HFF-Myc (cell line): Measurements from ENCODE around the gene TMPRSS11E.
"Not testable (repeated sequence)": the region's sequence is repeated elsewhere in the genome, so short reads cannot be mapped to it uniquely, and the experiment has no call there.

ENCODE experiments used
- DNase-seq: peaks from one replicate; pipeline ENCODE4 v3.0.0-alpha.2; 2011; ENCODE audit warnings: low read depth; ENCODE audit errors: extremely low read depth
- H3K4me3 ChIP-seq: replicated peaks from 2 replicates; pipeline ENCODE4 v1.5.1; 2011; ENCODE audit warnings: low read depth, mild to moderate bottlenecking, control low read depth, low read length
- CTCF ChIP-seq: IDR thresholded peaks from 2 replicates; pipeline ENCODE4 v1.5.1; 2012; ENCODE audit warnings: mild to moderate bottlenecking, low read depth, low read length, control low read depth; ENCODE audit errors: missing control alignments

Gene TMPRSS11E

GRCh38 chr4:68518889-68519288, 71.6 kb downstream of the TMPRSS11E start:
- DNase-seq: no peak
- H3K4me3 ChIP-seq: no peak overlapping the region
- no peak for TF ChIP-seq CTCF

- no peak overlapping the region for H3K4me3 ChIP-seq
- DNase-seq: no peak
- TF ChIP-seq CTCF: no peak
Measured at GRCh38 chr4:68520985-68521384, 73.7 kb downstream of the TMPRSS11E start.

GRCh38 chr4:68522232-68522631, 75.0 kb downstream of the TMPRSS11E start:
- not testable (repeated sequence) for H3K4me3 ChIP-seq, DNase-seq

- no peak overlapping the region for H3K4me3 ChIP-seq
- no peak for DNase-seq
- TF ChIP-seq CTCF: no peak
Measured at GRCh38 chr4:68535974-68536373, 88.7 kb downstream of the TMPRSS11E start.

- no peak for DNase-seq
Measured at GRCh38 chr4:68536375-68536774, 89.1 kb downstream of the TMPRSS11E start.

GRCh38 chr4:68542742-68543141, 95.5 kb downstream of the TMPRSS11E start:
- DNase-seq, H3K4me3 ChIP-seq: not testable (repeated sequence)

More at GRCh38 chr4:68536375-68536774, 89.1 kb downstream of the TMPRSS11E start:
- no peak overlapping the region for H3K4me3 ChIP-seq
- no peak for TF ChIP-seq CTCF
